Hippocampal formation (tissue), 2 donors: Measurements from ENCODE around the gene HPSE.
"Not testable (repeated sequence)": the region's sequence is repeated elsewhere in the genome, so short reads cannot be mapped to it uniquely, and the experiment has no call there.

Experiments
- DNase-seq, 2 donors: peaks; one replicate each; lab custom pipeline; 2025; lab: John Stamatoyannopoulos, UW

HPSE gene

DNA sequence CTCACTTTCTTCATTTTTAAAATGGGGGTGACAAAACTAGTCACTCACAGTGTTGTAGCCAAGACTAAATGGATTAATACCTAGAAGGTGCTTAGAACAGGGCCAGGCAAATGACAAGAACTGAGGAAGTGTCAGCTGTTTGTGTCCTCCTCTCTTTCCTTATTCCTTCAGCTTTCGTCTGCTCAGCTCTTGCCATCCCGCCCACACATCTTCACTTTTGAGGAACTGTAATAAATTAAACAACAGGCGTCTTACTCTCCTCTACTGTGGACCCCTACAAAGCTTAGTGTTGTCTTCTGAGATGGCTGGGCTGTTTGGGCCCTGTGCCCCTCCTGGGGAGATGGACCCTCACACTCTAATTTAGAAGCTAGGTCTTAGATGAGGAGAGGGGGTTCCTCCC lies 2.7 kb downstream of the HPSE start:
- DNase-seq = no peak

DNA sequence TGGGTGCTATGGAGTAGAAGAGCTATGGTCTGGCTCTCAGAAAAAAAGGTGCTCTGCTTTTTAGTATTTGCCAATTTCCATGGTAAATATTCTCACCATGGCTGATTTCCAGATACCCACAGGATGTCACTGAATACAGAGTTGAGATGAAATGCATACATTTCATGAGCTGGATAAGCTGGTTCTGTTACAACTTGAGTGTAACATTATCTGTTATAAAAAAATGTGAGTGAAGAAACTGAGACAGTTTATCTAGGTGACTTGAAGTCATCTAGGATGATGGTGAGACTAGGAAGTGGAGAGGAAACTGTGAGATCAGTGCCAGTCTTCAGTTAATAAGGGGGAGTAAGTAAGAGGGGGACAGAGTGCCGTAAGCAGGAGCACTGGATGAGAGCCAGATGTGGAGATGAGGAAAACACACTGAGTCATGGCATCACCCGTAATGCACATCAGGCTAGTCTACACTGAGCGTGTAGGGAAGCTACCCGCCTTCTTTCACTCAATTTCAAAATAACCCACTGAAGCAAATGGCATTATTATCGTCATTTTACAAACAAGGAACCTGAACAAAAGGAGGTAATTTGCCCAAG lies 5.0 kb downstream of the HPSE start:
- no peak for DNase-seq

DNA sequence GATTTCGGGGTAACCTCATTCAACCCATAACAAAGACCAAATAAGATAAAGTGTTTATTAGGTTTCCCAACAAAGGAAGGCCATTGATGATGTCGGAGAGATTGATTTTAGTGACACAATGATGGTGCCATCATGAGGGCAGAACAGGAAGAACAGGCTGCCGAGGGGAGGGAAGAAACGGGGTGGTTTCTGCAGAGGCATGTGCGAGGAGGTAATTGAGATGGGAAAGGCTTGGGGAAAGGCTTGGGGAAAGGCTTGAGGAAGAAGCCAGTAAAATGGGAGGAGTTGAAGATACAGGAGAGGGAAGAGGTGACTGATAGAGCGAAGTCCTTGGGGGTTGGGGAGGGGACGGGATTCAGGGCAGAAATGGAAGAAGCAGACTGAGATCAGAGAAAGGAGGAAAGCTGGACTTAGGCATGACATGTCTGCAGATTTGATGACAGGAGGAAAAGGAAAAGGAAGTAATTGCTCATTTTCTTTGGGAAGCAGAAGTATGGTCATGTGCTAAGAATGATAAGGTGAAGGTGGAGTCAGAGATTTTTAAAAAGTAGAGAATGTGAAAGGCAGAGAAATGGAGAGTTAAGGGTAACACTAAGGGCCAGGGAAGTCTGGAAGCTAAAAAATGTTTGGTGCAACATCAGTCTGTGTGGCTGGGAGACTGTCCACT lies 6.0 kb downstream of the HPSE start:
- no peak for DNase-seq

DNA sequence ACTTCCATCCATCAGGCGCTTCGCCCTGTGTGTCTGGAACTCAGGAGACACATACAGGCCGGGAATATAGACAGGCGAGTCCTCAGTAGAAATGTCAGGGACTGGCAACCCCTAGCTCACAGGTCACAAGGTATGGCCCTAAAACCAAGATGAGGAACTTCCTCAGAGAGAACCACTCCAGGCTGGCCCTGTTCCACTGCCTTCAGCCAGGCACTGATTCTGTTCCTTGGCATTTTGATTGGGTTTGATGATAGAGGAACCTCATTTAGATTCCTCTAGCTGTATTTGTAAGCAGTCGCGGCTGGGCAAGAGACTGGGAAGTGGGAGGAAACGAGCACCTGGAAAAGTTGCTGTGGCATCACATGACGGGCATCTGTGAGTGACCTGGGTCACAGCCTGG lies 8.1 kb downstream of the HPSE start:
- DNase-seq = no peak

DNA sequence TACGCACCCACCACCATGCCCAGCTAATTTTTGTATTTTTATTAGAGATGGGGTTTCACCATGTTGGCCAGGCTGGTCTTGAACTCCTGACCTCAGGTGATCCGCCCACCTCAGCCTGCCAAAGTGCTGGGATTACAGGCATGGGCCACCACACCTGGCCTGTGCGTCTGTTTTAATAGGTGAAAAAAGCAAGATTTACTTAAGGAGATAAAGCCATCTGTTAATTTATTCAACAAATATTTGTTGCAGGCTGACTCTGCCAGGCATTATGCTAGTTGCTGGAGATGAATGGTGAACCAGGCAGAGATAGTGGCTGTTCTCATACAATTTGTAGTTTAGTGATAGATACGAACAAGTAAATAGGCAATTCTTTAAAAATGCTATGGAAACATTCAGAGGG lies 9.3 kb downstream of the HPSE start:
- not testable (repeated sequence) for DNase-seq

DNA sequence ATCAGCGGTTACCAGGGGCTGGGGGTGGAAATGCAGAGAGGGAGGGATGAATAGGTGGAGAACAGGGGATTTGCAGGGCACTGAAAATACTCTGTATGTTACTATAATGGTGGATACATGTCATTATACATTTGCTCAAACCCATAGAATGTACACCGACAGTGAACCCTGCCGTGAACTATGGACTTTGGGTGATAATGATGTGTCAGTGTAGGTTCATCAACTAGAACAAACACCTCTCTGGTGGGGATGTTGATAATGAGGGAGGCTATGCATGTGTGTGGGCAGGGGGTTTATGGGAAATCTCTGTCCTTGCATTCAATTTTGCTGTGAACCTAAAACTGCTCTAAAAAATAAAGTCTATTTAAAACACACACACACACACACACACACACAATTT lies 11.5 kb downstream of the HPSE start:
- no peak for DNase-seq

DNA sequence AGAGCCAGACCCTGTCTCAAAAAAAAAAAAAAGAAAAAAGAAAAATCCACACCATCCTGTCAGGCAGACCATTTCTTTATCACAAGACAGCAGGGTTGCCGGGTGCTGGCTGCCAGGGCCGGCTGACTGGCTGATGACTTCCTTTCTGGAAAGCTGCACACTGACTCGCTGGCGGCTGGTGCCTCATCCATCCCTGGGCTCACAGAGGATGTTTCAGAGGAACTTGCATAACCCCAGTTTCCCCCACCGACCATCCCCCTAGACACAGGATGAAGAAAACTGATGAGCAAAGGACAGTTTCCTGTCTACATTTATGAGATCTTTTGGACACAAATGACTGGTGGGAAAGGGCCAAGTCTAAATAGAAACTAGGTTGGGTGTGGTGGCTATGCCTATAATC lies 14.1 kb downstream of the HPSE start:
- DNase-seq = peak in 1 of 2 donors; percentile 46

DNA sequence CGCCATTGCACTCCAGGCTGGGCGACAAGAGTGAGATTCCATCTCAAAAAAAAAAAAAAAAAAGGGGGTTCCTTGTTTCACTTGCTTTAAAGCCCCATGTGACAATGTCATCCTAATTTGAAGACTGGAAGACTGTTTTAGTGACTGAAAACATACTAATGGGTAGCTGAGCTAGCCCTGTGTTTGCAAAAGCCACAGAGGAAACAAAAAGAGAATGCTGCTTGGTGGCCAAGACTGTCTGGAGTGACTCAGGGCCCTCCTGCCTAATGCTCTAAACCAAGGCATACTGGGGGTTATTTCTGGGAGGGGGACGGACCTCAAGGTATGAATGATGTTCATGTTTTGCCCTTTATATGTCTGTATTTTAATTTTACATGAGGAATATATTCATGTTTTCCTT lies 16.0 kb downstream of the HPSE start:
- no peak for DNase-seq

DNA sequence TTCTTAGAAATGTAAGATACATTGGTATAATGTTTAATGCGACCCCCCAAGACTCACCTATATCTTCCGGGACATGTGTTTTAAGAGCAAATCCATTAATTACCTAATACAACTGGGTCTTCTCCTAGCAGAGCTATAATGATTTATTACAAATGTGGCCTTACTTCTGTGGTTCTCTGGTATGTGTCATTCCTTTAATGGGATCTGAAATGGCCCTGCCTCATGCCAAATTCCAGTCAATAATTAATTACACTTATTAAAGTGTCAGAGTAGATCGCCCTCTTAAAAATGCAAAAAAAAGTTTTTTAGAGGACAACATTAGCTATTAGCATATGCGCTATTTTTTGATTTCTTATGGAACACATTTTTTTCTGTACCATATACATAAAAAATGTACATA lies 17.0 kb downstream of the HPSE start:
- DNase-seq = no peak

DNA sequence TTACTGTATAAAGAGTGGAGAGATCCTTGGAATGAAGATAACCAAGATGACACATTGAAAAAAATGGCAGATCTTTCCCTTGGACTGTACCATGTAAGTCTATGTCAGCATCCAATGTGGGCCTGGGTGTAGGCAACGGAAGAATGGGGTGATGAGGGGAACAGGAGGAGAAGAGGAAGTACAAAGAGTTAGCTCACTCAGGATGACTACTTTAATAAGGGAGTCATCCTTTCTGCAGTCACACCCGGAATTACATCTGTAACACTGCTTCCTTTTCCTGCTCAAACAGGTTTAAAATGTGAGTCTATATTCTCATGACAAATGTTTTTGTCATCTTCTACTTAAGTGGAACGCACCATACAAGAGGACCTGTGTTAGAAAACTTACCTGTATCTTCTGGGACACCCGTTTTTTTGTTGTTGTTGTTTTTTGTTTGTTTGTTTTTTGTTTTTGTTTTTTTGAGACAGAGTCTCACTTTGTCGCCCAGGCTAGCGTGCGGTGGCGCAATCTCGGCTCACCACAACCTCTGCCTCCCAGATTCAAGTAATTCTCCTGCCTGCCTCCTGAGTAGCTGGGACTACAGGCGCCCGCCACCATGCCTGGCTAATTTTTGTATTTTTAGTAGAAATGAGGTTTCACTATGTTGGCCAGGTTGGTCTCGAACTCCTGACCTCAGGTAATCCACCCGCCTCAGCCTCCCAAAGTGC lies 18.0 kb downstream of the HPSE start:
- no peak for DNase-seq

DNA sequence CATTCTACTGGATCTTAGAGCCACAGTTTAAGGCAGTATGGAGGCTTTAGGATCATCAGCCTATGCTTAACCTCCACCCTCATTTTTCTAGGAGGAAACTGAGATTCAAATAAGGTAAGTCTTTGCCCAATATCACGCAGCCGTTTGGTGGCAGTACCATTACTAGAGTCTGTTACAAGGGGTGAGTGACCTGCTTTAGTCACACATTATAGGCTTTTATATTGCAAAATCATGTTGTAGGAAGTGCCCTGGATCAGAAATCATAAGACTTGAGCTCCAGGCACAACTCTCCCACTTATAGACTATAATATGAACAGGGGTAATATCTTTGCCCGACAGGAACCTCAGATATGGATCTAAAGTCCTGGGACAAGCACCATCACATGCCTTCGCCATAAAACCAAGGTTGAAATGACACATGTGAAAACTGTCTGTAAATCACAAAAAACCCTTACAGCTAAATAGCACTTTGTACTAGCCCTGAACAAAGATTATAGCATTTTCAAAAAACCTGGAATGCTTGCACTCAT lies 19.2 kb downstream of the HPSE start:
- no peak for DNase-seq

DNA sequence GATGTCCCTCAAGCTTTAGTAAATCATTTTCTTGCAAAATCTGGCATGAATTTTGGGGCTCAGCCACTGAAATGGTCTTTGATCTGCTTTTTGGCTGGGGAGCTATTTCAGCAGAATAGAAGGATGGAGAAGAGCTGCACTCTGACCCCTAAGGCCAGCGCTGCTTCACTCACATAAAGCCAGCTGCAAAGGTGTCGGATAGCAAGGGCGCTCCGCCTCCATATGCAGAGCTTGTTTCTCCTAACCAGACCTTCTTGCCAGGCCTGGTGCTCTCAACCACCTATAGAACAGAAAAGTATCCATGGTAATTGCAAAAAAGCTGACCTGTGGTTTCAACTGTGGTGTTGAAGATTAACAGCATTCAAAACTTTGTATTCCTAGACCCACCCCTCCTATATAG lies 26.0 kb downstream of the HPSE start:
- DNase-seq = no peak

DNA sequence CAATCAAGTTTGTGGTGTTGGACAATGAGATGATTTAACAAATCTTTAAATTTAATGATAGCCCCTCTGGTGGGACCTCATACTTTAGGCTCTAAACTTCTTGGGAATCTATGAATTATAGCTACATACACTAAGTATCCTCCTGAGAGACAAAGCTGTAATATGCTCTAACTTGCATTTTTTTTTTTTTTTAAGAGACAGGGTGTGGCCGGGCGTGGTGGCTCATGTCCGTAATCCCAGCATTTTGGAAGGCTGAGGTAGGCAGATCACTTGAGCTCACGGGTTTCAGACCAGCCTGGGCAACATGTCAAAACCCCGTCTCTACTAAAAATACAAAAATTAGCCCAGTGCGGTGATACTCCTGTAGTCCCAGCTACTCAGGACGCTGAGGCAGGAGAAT lies 26.7 kb downstream of the HPSE start:
- DNase-seq = no peak

DNA sequence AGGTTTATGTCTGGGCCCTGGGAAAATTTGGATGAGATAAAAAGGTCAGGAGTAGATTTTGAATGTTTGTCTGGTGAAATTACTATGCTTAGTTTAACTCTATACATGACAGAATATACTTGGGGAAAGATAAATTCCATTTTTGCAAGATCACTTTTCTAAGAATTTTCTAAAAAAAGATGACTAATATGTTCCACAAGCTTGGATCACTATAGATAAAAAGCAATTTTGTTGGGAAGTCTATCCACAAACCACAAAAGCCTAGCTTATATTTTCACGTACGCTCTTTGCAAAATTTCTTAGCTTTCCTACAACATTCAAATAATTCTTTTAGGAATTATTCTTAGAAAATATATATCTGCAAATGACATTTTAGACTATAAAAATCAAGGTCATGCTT lies 29.5 kb downstream of the HPSE start:
- no peak for DNase-seq

DNA sequence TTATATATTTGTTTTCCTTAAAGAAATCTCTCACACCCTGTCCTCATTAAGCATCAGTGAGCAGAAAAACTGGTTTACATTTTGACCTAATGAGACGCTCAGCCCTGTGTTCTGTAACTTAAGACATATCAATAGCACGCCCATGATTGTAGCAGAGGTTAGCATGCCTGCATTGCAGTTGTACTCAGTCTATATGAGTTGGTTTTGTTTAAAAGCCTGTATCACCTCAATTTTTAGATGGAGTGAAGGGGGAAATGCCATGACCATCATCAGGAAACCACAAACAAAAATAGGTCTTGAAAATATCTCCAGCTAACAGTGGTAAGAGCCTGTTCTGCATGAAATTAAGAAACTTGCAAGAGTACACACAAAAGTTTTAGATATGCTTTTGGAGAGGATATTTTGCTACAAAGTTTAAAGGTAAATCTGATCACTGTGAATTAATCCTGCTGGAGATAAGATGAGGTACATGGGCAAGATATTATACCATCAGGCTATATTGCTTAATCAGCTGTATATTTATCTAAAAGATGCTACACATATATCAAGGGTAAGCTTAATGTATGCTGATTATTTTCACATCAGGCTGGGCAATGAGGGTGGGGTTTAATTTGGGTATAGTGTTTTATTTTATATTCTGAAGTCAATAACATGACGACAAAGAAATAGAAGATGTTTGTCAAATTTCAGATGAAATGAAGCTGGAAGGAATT lies 36.9 kb downstream of the HPSE start:
- DNase-seq = no peak

DNA sequence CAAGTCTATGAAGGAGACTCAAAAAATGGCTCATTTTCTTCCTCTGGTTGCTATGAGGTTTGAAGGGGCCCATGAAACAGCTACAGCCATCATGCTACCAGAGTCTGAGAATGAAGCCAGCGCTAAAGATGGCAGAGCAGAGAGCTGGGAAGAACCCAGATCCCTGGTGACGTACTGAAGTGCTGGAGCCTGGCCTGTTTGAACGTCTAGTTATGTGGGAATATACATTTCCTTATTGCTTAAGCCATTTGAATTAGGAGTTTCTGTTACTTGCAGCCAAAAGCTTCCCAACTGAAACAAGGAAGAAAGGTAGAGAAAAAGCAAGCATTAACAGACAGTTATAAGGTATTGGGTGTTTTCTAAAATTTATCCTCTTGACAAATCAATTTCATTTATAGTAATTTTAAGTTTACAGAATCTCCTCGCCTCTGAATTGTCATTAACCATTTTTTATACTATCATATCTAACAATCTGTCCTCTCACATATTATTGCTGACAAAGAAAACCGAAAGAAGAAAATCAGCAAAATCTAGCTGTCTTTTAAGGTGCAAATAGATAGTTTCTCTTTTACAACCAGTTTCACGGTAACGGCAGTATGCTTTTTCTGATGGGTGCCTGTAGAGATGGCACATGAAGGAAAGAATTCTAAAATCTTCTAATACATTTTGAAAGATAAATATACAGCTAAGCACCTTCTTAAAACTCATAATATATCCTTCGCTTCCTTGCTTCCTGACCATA lies 41.2 kb downstream of the HPSE start:
- no peak for DNase-seq

DNA sequence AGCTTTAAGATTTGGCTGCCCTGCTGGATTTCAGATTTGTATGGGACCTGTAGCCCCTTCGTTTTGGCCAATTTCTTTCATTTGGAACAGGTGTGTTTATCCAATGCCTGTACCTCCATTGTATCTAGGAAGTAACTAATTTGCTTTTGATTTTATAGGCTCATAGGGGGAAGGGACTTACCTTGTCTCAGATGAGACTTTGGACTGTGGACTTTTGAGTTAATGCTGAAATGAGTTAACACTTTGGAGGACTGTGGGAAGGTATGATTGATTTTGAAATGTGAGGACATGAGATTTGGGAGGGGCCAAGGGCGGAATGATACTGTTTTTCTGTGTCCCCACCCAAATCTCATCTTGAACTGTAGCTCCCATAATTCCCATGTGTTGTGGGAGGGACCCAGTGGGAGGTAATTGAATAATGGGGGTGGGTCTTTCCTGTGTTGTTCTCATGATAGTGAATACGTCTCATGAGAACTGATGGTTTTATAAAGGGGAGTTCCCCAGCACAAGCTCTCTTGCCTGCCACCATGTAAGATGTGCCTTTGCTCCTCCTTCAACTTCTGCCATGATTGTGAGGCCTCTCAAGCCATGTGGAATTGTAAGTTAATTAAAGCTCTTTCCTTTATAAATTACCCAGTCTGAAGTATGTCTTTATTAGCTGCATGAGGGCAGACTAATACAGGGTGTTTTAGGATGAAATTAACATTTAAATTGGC lies 44.4 kb downstream of the HPSE start:
- DNase-seq = not testable (repeated sequence)

DNA sequence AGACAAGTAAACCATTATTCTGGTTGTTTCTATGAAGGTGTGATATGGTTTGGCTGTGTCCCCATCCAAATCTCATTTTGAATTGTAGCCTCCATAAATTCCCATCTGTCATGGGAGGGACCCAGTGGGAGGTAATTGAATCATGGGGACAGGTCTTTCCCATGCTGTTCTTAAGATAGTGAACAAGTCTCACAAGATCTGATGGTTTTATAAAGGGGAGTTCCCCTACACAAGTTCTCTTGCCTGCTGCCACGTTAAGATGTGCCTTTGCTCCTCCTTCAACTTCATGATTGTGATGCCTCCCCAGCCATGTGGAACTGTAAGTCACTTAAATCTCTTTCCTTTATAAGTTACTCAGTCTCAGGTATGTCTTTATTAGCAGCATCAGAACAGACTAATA lies 46.3 kb downstream of the HPSE start:
- not testable (repeated sequence) for DNase-seq

DNA sequence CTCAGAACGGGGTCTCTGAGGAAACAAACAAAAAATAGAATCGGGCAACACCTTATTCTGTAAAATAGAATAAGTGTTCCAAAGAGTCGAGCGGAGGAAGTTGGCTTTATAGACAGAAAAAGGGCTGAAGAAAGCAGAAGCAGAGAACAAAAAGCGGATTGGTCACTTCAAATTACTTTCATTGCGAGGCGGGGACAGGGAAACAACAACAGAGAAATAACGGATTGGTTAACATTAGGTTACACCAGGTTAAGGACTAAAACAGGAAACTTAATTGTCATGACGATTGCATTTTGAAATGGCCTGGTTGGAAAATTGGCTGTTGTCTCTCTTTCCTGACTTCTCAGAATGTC lies 49.6 kb downstream of the HPSE start:
- DNase-seq = peak in 1 of 2 donors; percentile 55

DNA sequence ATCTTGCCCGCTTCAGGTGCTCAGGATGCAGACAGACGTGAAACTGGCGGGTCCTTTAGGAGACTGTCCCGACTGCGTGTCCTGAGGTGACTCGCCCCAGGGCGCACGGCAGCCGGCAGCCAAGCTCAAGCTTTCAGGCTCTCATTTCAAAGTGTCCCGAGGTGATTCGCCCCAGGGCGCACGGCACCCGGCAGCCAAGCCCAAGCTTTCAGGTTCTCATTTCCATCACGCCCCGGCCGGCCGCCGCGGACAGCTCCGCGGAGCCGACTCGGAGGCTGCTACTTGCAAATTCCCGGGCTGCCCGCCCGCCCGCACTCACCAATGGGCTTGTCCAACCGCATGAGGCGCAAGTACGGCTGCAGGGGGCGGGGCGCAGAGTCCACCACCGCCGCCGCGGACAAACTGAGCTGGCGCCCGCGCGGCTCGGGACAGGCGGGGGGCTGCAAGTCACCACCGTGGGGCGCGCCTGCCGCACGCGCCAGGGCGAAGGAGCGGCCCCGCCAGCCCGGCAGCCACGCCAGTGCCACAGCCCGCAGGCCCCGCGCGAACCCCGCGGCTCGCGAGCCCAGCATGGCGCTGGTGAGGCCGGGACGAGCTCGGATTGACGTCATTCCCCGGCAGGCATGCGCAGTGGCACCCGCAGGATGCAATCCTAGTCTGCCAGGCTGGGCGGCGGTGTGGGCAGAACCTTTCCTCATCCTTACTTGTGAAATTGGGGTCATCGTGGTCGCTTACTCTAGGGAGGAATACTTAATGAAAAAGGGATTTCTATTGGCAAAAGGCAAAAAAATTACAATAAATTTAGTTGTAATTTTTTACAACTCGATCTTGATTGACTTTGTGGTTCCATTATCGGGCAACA lies 50.2 kb downstream of the HPSE start, which contains the start of gene COQ2:
TSS of gene COQ2 (minus strand) at position 606 of the 862 bp plus-strand sequence. CDS start at position 572, 34 bp downstream.
- peak; percentile 88 to 93 for DNase-seq
